H9 (cell line): ENCODE data around the gene BSG. TPM values are rescaled to one million over a fixed set of nuclear protein-coding genes. Genes with fewer than 3 reads are reported as not detected.
"Not testable (repeated sequence)": the region's sequence is repeated elsewhere in the genome, so short reads cannot be mapped to it uniquely, and the experiment has no call there.

Experiments used
- DNase-seq: peaks from one replicate; pipeline ENCODE4 v3.0.0-alpha.2; 2017
- H2AFZ ChIP-seq: one replicate; pipeline ENCODE4 v1.6.1; 2013; ENCODE audit warnings: mild to moderate bottlenecking, low read length, control low read depth, moderate library complexity
- H2AK5ac ChIP-seq: 2 replicates; pipeline ENCODE4 v1.6.1; 2013; ENCODE audit warnings: low read length, control low read depth, mixed read lengths; ENCODE audit not compliant: insufficient read length
- H2BK120ac ChIP-seq: one replicate; pipeline ENCODE4 v1.6.1; 2013; ENCODE audit warnings: low read depth, mild to moderate bottlenecking, low read length, control low read depth, inconsistent platforms; ENCODE audit not compliant: poor library complexity, severe bottlenecking
- H2BK12ac ChIP-seq: 2 replicates; pipeline ENCODE4 v1.6.1; 2013; ENCODE audit warnings: low read length, control low read depth, mixed read lengths, low read depth; ENCODE audit not compliant: insufficient read length
- H2BK15ac ChIP-seq: 2 replicates; pipeline ENCODE4 v1.6.1; 2013; ENCODE audit warnings: low read depth, low read length, control low read depth
- H2BK20ac ChIP-seq: one replicate; pipeline ENCODE4 v1.6.1; 2013; ENCODE audit warnings: low read depth, mild to moderate bottlenecking, low read length, control low read depth, inconsistent platforms; ENCODE audit not compliant: poor library complexity, severe bottlenecking
- H2BK5ac ChIP-seq: 2 replicates; pipeline ENCODE4 v1.6.1; 2013; ENCODE audit warnings: low read length, control low read depth, mixed read lengths; ENCODE audit not compliant: insufficient read length
- H3K14ac ChIP-seq: 2 replicates; pipeline ENCODE4 v1.6.1; 2013; ENCODE audit warnings: low read length, control low read depth; ENCODE audit not compliant: insufficient read depth
- H3K18ac ChIP-seq: 2 replicates; pipeline ENCODE4 v1.6.1; 2013; ENCODE audit warnings: low read depth, mild to moderate bottlenecking, mixed read lengths, low read length, control low read depth; ENCODE audit not compliant: insufficient read length
- H3K23ac ChIP-seq: 2 replicates; pipeline ENCODE4 v1.6.1; 2013; ENCODE audit warnings: low read length, control low read depth, mixed read lengths, low read depth; ENCODE audit not compliant: insufficient read length
- H3K23me2 ChIP-seq: 2 replicates; pipeline ENCODE4 v1.6.1; 2013; ENCODE audit warnings: low read depth, mild to moderate bottlenecking, mixed read lengths, low read length, control low read depth; ENCODE audit not compliant: insufficient read length, poor library complexity, severe bottlenecking
- H3K27ac ChIP-seq: 2 replicates; pipeline ENCODE4 v1.5.1; 2013; ENCODE audit warnings: low read length, control low read depth, mixed read lengths, low read depth; ENCODE audit not compliant: insufficient read length
- H3K27me3 ChIP-seq: 2 replicates; pipeline ENCODE4 v1.6.1; 2013; ENCODE audit warnings: low read length, control low read depth, inconsistent platforms; ENCODE audit not compliant: insufficient read depth
- H3K4ac ChIP-seq: 2 replicates; pipeline ENCODE4 v1.6.1; 2013; ENCODE audit warnings: low read depth, mild to moderate bottlenecking, control low read depth, inconsistent platforms, low read length, moderate library complexity
- H3K4me1 ChIP-seq: 2 replicates; pipeline ENCODE4 v1.6.1; 2013; ENCODE audit warnings: low read length, control low read depth, inconsistent platforms; ENCODE audit not compliant: insufficient read depth
- H3K4me2 ChIP-seq: 2 replicates; pipeline ENCODE4 v1.6.1; 2013; ENCODE audit warnings: low read length, control low read depth, mixed read lengths; ENCODE audit not compliant: insufficient read length, insufficient read depth
- H3K56ac ChIP-seq: 2 replicates; pipeline ENCODE4 v1.6.1; 2013; ENCODE audit warnings: low read depth, mild to moderate bottlenecking, mixed read lengths, low read length, control low read depth; ENCODE audit not compliant: insufficient read length
- H3K79me1 ChIP-seq: 2 replicates; pipeline ENCODE4 v1.6.1; 2013; ENCODE audit warnings: low read depth, mild to moderate bottlenecking, moderate library complexity, low read length, control low read depth, inconsistent platforms; ENCODE audit not compliant: insufficient read depth, poor library complexity, severe bottlenecking
- H3K79me2 ChIP-seq: 2 replicates; pipeline ENCODE4 v1.6.1; 2013; ENCODE audit warnings: low read length, control low read depth, inconsistent platforms; ENCODE audit not compliant: insufficient read depth
- H3K9ac ChIP-seq: 2 replicates; pipeline ENCODE4 v1.6.1; 2013; ENCODE audit warnings: low read length, control low read depth, mixed read lengths; ENCODE audit not compliant: insufficient read length; ENCODE audit errors: extremely low read depth
- H3K9me3 ChIP-seq: one replicate; pipeline ENCODE4 v1.6.1; 2013; ENCODE audit warnings: low read depth, low read length, inconsistent platforms; ENCODE audit not compliant: control insufficient read depth
- H3T11ph ChIP-seq: one replicate; pipeline ENCODE4 v1.6.1; 2013; ENCODE audit warnings: mild to moderate bottlenecking, low read length, control low read depth, inconsistent platforms
- H4K20me1 ChIP-seq: one replicate; pipeline ENCODE4 v1.6.1; 2013; ENCODE audit not compliant: control insufficient read depth, insufficient read length, insufficient read depth
- H4K5ac ChIP-seq: 2 replicates; pipeline ENCODE4 v1.6.1; 2013; ENCODE audit warnings: low read depth, mild to moderate bottlenecking, mixed read lengths, low read length, control low read depth; ENCODE audit not compliant: insufficient read length
- H4K8ac ChIP-seq: replicated peaks from 2 replicates; pipeline ENCODE4 v1.6.1; 2013; ENCODE audit warnings: low read length, control low read depth, mixed read lengths, low read depth; ENCODE audit not compliant: insufficient read length
- H4K91ac ChIP-seq: 2 replicates; pipeline ENCODE4 v1.6.1; 2013; ENCODE audit warnings: low read depth, mild to moderate bottlenecking, moderate library complexity, mixed read lengths, low read length, control low read depth; ENCODE audit not compliant: insufficient read length
- H3K27ac Mint-ChIP-seq, 3 experiments: 2 replicates in 2 of 3; 3 replicates in 1 of 3; pipeline ENCODE4 v1.8.0; 2020 to 2021; ENCODE audit warnings: mixed read lengths in 3 of 3, mild to moderate bottlenecking in 1 of 3, moderate library complexity in 1 of 3
- H3K27me3 Mint-ChIP-seq: 2 replicates; pipeline ENCODE4 v1.8.0; 2021; ENCODE audit warnings: low read depth, mild to moderate bottlenecking, moderate library complexity, mixed read lengths
- H3K36me3 Mint-ChIP-seq, 3 experiments: 2 replicates in 2 of 3; 3 replicates in 1 of 3; pipeline ENCODE4 v1.8.0; 2020 to 2021; ENCODE audit warnings: low read depth in 3 of 3, mixed read lengths in 3 of 3; ENCODE audit not compliant: insufficient read depth in 1 of 3
- H3K4me1 Mint-ChIP-seq, 2 experiments: 2 replicates each; pipeline ENCODE4 v1.8.0; 2020; ENCODE audit warnings: mixed read lengths in 2 of 2
- H3K4me3 Mint-ChIP-seq, 2 experiments: 2 replicates in 1 of 2; 3 replicates in 1 of 2; pipeline ENCODE4 v1.8.0; 2020 to 2021; ENCODE audit warnings: mild to moderate bottlenecking in 2 of 2, mixed read lengths in 2 of 2, moderate library complexity in 1 of 2
- H3K9me3 Mint-ChIP-seq, 2 experiments: 2 replicates in 1 of 2; 3 replicates in 1 of 2; pipeline ENCODE4 v1.8.0; 2020; ENCODE audit warnings: mild to moderate bottlenecking in 2 of 2, mixed read lengths in 2 of 2, moderate library complexity in 1 of 2
- WGBS: extraction: QIAGEN DNeasy Blood & Tissue Kit; methylation state at CpG from one replicate; pipeline ENCODE4 v1.1.7; 2013; ENCODE audit warnings: missing lambda C conversion rate, low lambda C conversion rate, mixed read lengths; ENCODE audit not compliant: insufficient read length; ENCODE audit errors: extremely low coverage; 5-methylcytosine and 5-hydroxymethylcytosine counted together
- total RNA-seq: library from RNA; stranded (reverse); gene quantifications from 2 replicates; pipeline ENCODE4 v1.2.1, GENCODE V29; 2021
- TF ChIP-seq, protein P1 (sequence below): fragments of 200-600 bp; sonication (generic); conservative IDR thresholded peaks from 3 replicates; pipeline ENCODE4 v1.8.0; 2021; ENCODE audit warnings: antibody characterized with exemption, mild to moderate bottlenecking

The BSG gene
- total RNA-seq, 1 experiment from 2014 or later = 715 TPM

DNA sequence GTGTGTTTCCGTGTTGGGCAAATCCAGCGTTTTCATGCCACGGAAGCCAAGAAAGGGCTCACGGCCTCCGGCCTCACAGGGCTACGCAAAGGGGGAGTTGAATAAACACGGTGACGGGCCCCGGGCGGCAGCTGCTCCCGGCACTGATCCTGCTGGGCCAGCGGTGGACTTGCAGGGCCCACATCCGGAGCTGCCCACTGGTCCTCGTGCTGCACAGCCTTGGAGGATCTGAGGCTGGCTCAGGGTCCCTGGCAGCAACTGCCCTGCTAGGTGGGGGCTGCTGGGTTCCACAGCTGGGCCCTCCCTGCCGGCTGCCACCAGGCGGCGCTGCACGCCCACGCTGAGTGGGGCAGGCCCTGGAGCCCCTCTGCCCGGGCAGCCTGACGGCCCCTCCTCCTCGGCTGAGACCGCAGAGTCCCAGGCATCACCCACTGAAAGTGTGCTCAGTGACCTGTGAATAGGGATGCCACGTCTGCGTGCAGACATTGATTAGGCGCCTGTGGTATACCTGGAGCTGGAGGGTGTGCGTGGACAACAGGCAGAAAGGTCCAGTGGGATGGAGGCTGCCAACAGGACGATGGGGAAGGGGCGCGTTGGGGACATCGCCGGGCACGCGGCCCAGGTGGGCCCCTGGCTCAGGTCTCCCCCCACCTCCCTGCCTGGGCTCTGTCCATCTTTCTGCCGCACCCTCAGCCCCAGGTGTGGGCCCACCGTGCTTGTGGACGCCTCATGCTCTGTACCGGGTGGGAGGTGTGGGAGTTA is 12.0 kb downstream of the BSG start:
- H3K27ac ChIP-seq = no peak overlapping the region
- peak; percentile 83 for DNase-seq
- no peaks in the 10 kb centered on the region for H3K9me3 ChIP-seq
- no peak overlapping the region for H2BK5ac ChIP-seq
- H4K8ac ChIP-seq = no peak overlapping the region
- no peak overlapping the region for H2BK20ac ChIP-seq
- H2AK5ac ChIP-seq = no peak overlapping the region
- WGBS = no CpG with 5 or more reads among the region's 38 CpGs
- no peak overlapping the region for H3K4me3 Mint-ChIP-seq
- H2BK12ac ChIP-seq = no peak overlapping the region
- no peaks in the 10 kb centered on the region for H3K23me2 ChIP-seq
- no peaks in the 10 kb centered on the region for H3K9me3 Mint-ChIP-seq
- H3K4me1 Mint-ChIP-seq = peaks cover 4 to 9% of the 10 kb centered on the region in 2 experiments
- no peaks in the 10 kb centered on the region; the same call in 1 of the 2 replicates for H3K79me2 ChIP-seq
- peaks cover 14% of the 10 kb centered on the region for H3K27me3 Mint-ChIP-seq
- H4K20me1 ChIP-seq = no peaks in the 10 kb centered on the region
- no peak overlapping the region for H3K9ac ChIP-seq
- TF ChIP-seq, protein P1, sequence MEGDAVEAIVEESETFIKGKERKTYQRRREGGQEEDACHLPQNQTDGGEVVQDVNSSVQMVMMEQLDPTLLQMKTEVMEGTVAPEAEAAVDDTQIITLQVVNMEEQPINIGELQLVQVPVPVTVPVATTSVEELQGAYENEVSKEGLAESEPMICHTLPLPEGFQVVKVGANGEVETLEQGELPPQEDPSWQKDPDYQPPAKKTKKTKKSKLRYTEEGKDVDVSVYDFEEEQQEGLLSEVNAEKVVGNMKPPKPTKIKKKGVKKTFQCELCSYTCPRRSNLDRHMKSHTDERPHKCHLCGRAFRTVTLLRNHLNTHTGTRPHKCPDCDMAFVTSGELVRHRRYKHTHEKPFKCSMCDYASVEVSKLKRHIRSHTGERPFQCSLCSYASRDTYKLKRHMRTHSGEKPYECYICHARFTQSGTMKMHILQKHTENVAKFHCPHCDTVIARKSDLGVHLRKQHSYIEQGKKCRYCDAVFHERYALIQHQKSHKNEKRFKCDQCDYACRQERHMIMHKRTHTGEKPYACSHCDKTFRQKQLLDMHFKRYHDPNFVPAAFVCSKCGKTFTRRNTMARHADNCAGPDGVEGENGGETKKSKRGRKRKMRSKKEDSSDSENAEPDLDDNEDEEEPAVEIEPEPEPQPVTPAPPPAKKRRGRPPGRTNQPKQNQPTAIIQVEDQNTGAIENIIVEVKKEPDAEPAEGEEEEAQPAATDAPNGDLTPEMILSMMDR = peak; percentile 97
- no peak overlapping the region for H2BK120ac ChIP-seq
- H3K23ac ChIP-seq = no peak overlapping the region
- H3K4me2 ChIP-seq = no peak overlapping the region
- peaks cover 0 to 19% (median 18%) of the 10 kb centered on the region in 3 experiments; a peak in 5 of 7 replicates for H3K36me3 Mint-ChIP-seq
- H2BK15ac ChIP-seq = no peak overlapping the region
- H4K5ac ChIP-seq = no peak overlapping the region
- H4K91ac ChIP-seq = no peak overlapping the region
- no peak overlapping the region for H2AFZ ChIP-seq
- H3K4ac ChIP-seq = no peak overlapping the region
- H3K56ac ChIP-seq = no peak overlapping the region
- H3K27ac Mint-ChIP-seq = no peak overlapping the region
- peaks cover under 1% of the 10 kb centered on the region for H3K79me1 ChIP-seq
- no peak overlapping the region for H3T11ph ChIP-seq
- H3K4me1 ChIP-seq = no peaks in the 10 kb centered on the region
- H3K14ac ChIP-seq = no peak overlapping the region; the same call in 1 of the 2 replicates
- H3K27me3 ChIP-seq = peaks cover 7% of the 10 kb centered on the region; the same call in 1 of the 2 replicates
- no peak overlapping the region for H3K18ac ChIP-seq

GRCh38 chr19:585146-585545 is 12.8 kb downstream of the BSG start:
- not testable (repeated sequence) for H3K9me3 Mint-ChIP-seq, H3K4me3 Mint-ChIP-seq, H4K91ac ChIP-seq, H3K9me3 ChIP-seq, H3K18ac ChIP-seq, H3K23ac ChIP-seq, H3K79me2 ChIP-seq, H2BK5ac ChIP-seq, H2BK12ac ChIP-seq, DNase-seq, H2AFZ ChIP-seq, H3K79me1 ChIP-seq, H3K27me3 ChIP-seq, H3K56ac ChIP-seq, H3K4me1 Mint-ChIP-seq, H3K27ac Mint-ChIP-seq, H4K20me1 ChIP-seq, H3K14ac ChIP-seq, H3K23me2 ChIP-seq, H3K4me2 ChIP-seq, H3K27ac ChIP-seq, H3T11ph ChIP-seq, H2BK20ac ChIP-seq, H2BK120ac ChIP-seq, H4K8ac ChIP-seq, H2BK15ac ChIP-seq, H3K9ac ChIP-seq, H3K4me1 ChIP-seq, H4K5ac ChIP-seq, H3K4ac ChIP-seq, H2AK5ac ChIP-seq
- peaks cover 0 to 13% (median 12%) of the 10 kb centered on the region in 3 experiments; a peak in 5 of 7 replicates for H3K36me3 Mint-ChIP-seq
- WGBS = no CpG with 5 or more reads among the region's 34 CpGs
- H3K27me3 Mint-ChIP-seq = peaks cover 14% of the 10 kb centered on the region
